Measurements from ENCODE around the gene TBC1D14.

TBC1D14 gene

GRCh38 chr4:6932918-6933317 lies 23.3 kb downstream of the TBC1D14 start:
- no peak for DNase-seq

GRCh38 chr4:6933691-6934430 lies 24.2 kb downstream of the TBC1D14 start:
- DNase-seq, result no peak

- no peak for DNase-seq
Observed at GRCh38 chr4:6935965-6936364, 26.3 kb downstream of the TBC1D14 start.

- no peak for DNase-seq
Observed at GRCh38 chr4:6937201-6937600, 27.6 kb downstream of the TBC1D14 start.

GRCh38 chr4:6937754-6938153 lies 28.1 kb downstream of the TBC1D14 start:
- DNase-seq, result no peak

- DNase-seq, result no peak
Observed at GRCh38 chr4:6938237-6938636, 28.6 kb downstream of the TBC1D14 start.

- no peak for DNase-seq
Observed at GRCh38 chr4:6938647-6939271, 29.1 kb downstream of the TBC1D14 start.

GRCh38 chr4:6939761-6940743 lies 30.4 kb downstream of the TBC1D14 start:
- no peak for DNase-seq

GRCh38 chr4:6940744-6941137 lies 31.1 kb downstream of the TBC1D14 start:
- DNase-seq, result no peak

GRCh38 chr4:6941796-6942195 lies 32.2 kb downstream of the TBC1D14 start:
- DNase-seq, result no peak

- peak; percentile 43 for DNase-seq
Observed at GRCh38 chr4:6942238-6942800, 32.7 kb downstream of the TBC1D14 start.

GRCh38 chr4:6943012-6943884 lies 33.6 kb downstream of the TBC1D14 start:
- no peak for DNase-seq

- DNase-seq, result no peak
Observed at GRCh38 chr4:6943885-6944225, 34.2 kb downstream of the TBC1D14 start.

GRCh38 chr4:6944301-6945051 lies 34.9 kb downstream of the TBC1D14 start:
- no peak for DNase-seq

- DNase-seq, result no peak
Observed at GRCh38 chr4:6945052-6945409, 35.4 kb downstream of the TBC1D14 start.

- no peak for DNase-seq
Observed at GRCh38 chr4:6946497-6946896, 36.9 kb downstream of the TBC1D14 start.

GRCh38 chr4:6948134-6948460 lies 38.5 kb downstream of the TBC1D14 start:
- DNase-seq, result no peak

GRCh38 chr4:6951880-6952381 lies 42.3 kb downstream of the TBC1D14 start:
- no peak for DNase-seq

GRCh38 chr4:6953751-6954380 lies 44.2 kb downstream of the TBC1D14 start:
- DNase-seq, result no peak

GRCh38 chr4:6955261-6955911 lies 45.8 kb downstream of the TBC1D14 start:
- DNase-seq, result no peak

GRCh38 chr4:6956087-6956433 lies 46.4 kb downstream of the TBC1D14 start:
- DNase-seq, result no peak

Measured in activated effector memory CD4-positive, alpha-beta T cell treated with Interleukin-2 at 50 U/mL for 16 hours (primary cell).